ENCODE results near the gene CYRIA. TPM values are rescaled to one million over a fixed set of nuclear protein-coding genes. Genes with fewer than 3 reads are reported as not detected.
A peak's percentile ranks its signal among the peaks of the same experiment; 100 is the strongest.

CYRIA gene
- total RNA-seq, 1 donor from 2014 or later, result 1.0 TPM

DNA sequence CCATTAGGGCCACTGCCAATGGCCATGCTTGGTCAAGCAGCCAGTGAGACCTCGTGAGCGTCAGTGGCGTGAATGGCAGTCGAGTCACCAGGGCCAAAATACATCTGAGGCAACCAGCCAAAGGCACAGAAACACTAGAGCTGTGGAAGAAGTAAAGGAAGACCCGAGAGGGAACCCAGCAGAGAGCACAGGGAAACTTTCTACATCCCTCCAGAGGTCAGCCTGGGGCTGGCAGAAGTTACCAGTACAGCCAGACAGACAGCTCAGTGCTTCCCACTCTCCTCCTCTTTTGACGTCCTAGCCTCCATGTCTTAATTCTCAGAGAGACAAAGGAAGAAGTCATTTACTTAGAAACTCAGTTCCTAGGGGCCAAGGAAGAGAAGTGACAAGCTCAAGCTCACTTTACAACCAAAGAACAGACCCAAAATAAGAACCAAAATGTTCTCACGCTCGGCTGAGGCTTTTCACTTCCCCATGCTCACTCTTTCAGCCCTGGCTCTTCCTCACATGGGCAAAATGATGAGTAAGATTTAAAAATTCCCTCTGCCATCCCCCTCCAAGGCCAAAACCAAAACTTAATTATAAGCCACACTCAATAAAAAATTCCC is 8.7 kb downstream of the CYRIA start:
- H3K4me2 ChIP-seq, result no peak overlapping the region
- peaks cover 18% of the 10 kb centered on the region for H3K4me1 ChIP-seq
- H2AFZ ChIP-seq (replicated peaks), result no peak overlapping the region
- peaks cover 27% of the 10 kb centered on the region for H3K4me1 Mint-ChIP-seq
- H3K79me2 ChIP-seq (ENCODE audit: low read depth), result no peaks in the 10 kb centered on the region
- no peaks in the 10 kb centered on the region for H3K27me3 ChIP-seq
- H3K9me3 ChIP-seq (ENCODE audit: low read depth), result no peaks in the 10 kb centered on the region
- no peaks in the 10 kb centered on the region for H3K36me3 ChIP-seq
- H3K9me3 Mint-ChIP-seq, result no peaks in the 10 kb centered on the region
- H4K20me1 ChIP-seq (ENCODE audit: low read depth), result no peaks in the 10 kb centered on the region
- H3K27me3 Mint-ChIP-seq (ENCODE audit: insufficient read depth, low read depth), result peaks cover 5% of the 10 kb centered on the region
- no peak for DNase-seq (ENCODE audit: low spot score)
- H3F3A ChIP-seq (ENCODE audit: low read depth), result no peaks in the 10 kb centered on the region
- no peak overlapping the region for H3K4me3 ChIP-seq
- no peak overlapping the region for H3K27ac Mint-ChIP-seq
- H3K27ac ChIP-seq, result no peak overlapping the region
- no peaks in the 10 kb centered on the region for H3K36me3 Mint-ChIP-seq
- H3K4me3 Mint-ChIP-seq, result no peak overlapping the region
- H3K9ac ChIP-seq, result no peak overlapping the region
- TF ChIP-seq, protein P1, sequence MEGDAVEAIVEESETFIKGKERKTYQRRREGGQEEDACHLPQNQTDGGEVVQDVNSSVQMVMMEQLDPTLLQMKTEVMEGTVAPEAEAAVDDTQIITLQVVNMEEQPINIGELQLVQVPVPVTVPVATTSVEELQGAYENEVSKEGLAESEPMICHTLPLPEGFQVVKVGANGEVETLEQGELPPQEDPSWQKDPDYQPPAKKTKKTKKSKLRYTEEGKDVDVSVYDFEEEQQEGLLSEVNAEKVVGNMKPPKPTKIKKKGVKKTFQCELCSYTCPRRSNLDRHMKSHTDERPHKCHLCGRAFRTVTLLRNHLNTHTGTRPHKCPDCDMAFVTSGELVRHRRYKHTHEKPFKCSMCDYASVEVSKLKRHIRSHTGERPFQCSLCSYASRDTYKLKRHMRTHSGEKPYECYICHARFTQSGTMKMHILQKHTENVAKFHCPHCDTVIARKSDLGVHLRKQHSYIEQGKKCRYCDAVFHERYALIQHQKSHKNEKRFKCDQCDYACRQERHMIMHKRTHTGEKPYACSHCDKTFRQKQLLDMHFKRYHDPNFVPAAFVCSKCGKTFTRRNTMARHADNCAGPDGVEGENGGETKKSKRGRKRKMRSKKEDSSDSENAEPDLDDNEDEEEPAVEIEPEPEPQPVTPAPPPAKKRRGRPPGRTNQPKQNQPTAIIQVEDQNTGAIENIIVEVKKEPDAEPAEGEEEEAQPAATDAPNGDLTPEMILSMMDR (IDR thresholded peaks at IDR 0.05), result no peak
- TF ChIP-seq EZH2phosphoT487 (IDR thresholded peaks at IDR 0.05), result no peak
- TF ChIP-seq EZH2 (IDR thresholded peaks at IDR 0.05), result no peak

DNA sequence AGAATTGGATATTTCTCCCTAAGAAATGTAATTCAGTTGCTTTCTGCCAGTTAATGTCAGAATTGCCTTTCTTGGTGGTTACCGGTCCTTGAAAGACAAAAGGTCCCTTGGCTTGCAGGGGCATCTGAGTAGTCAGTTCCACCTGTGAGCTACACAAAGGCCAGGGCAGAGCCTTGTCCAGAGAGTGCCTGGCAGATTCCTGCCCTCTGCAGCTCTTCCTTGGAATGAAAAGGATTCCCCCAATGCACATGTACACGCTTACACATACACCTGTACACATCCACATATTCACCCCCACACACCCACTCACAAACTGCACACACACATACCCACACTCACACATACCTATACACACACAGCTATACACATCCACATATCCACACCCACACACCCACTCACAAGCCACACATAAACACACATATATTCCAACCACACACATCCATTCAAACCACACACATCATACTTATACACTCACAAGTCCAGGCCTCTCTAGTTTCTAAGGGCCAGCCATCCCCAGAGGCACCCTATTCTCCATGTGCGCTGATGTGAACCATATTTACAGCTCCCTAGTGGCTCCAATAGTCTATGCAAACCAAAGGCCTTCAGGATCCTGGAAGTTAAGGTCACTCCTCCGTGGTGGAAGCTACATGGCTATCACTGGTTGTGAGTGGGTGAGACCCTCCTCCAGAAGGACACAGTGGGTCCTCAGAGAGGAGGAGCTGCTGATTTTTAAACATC is 9.6 kb downstream of the CYRIA start:
- H3K9ac ChIP-seq, result no peak overlapping the region
- Mint-ChIP-seq H3K9me3 (no peaks in the 10 kb centered on the region), H3K27me3 (ENCODE audit: insufficient read depth, low read depth) (peaks cover 5% of the 10 kb centered on the region), H3K27ac (no peak overlapping the region), H3K4me3 (peak overlapping the region; percentile 0), H3K36me3 (no peaks in the 10 kb centered on the region), H3K4me1 (peaks cover 30% of the 10 kb centered on the region)
- TF ChIP-seq EZH2 (IDR thresholded peaks at IDR 0.05), result no peak
- TF ChIP-seq, protein P1 (IDR thresholded peaks at IDR 0.05), result no peak
- TF ChIP-seq EZH2phosphoT487 (IDR thresholded peaks at IDR 0.05), result no peak
- no peaks in the 10 kb centered on the region for H3K79me2 ChIP-seq (ENCODE audit: low read depth)
- peaks cover 18% of the 10 kb centered on the region for H3K4me1 ChIP-seq
- no peak overlapping the region for H3K27ac ChIP-seq
- H3F3A ChIP-seq (ENCODE audit: low read depth), result no peaks in the 10 kb centered on the region
- H3K9me3 ChIP-seq (ENCODE audit: low read depth), result no peaks in the 10 kb centered on the region
- peak; percentile 25 for DNase-seq (ENCODE audit: low spot score)
- H2AFZ ChIP-seq (replicated peaks), result no peak overlapping the region
- H3K27me3 ChIP-seq, result no peaks in the 10 kb centered on the region
- H4K20me1 ChIP-seq (ENCODE audit: low read depth), result no peaks in the 10 kb centered on the region
- no peak overlapping the region for H3K4me3 ChIP-seq
- no peaks in the 10 kb centered on the region for H3K36me3 ChIP-seq
- no peak overlapping the region for H3K4me2 ChIP-seq

DNA sequence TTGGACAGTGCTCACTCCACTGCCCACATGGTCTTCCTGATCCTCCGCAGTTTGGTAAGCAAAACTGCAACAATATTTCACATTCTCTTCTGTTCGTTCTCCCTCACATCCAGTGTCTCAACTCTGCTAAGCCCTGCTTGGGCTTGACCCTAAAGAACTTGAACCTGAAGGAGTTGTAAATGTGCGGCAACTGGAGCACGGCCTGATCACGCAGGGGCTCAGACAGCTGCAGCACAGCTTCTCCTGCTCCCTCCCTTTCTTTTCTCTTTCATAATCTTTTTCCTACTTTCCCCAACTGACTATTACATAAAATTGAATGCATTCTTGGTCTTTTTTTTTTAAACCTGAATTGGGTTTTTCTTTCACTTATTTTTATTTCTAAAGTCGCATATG is 10.2 kb downstream of the CYRIA start:
- no peak overlapping the region for H3K9ac ChIP-seq
- no peak overlapping the region for H2AFZ ChIP-seq (replicated peaks)
- Mint-ChIP-seq H3K9me3 (no peaks in the 10 kb centered on the region), H3K4me1 (peaks cover 36% of the 10 kb centered on the region), H3K27ac (no peak overlapping the region), H3K4me3 (no peak overlapping the region), H3K36me3 (no peaks in the 10 kb centered on the region), H3K27me3 (ENCODE audit: insufficient read depth, low read depth) (peaks cover 5% of the 10 kb centered on the region)
- no peaks in the 10 kb centered on the region for H4K20me1 ChIP-seq (ENCODE audit: low read depth)
- H3K4me3 ChIP-seq, result no peak overlapping the region
- no peaks in the 10 kb centered on the region for H3K27me3 ChIP-seq
- H3K9me3 ChIP-seq (ENCODE audit: low read depth), result no peaks in the 10 kb centered on the region
- H3K36me3 ChIP-seq, result no peaks in the 10 kb centered on the region
- H3K4me1 ChIP-seq, result peaks cover 18% of the 10 kb centered on the region
- H3K4me2 ChIP-seq, result no peak overlapping the region
- no peak overlapping the region for H3K27ac ChIP-seq
- DNase-seq (ENCODE audit: low spot score), result no peak
- H3K79me2 ChIP-seq (ENCODE audit: low read depth), result no peaks in the 10 kb centered on the region
- TF ChIP-seq EZH2 (IDR thresholded peaks at IDR 0.05) (no peak), EZH2phosphoT487 (IDR thresholded peaks at IDR 0.05) (no peak)
- TF ChIP-seq, protein P1 (IDR thresholded peaks at IDR 0.05), result no peak
- no peaks in the 10 kb centered on the region for H3F3A ChIP-seq (ENCODE audit: low read depth)

Measured in neural progenitor cell (in vitro differentiated cells).